Mesendoderm (in vitro differentiated cells): ENCODE results near the gene HABP2.
A peak's percentile ranks its signal among the peaks of the same experiment; 100 is the strongest.

Experiments
- DNase-seq: peaks from one replicate; pipeline ENCODE4 v3.0.0; 2013
- H2AK5ac ChIP-seq: 2 replicates; pipeline ENCODE4 v1.6.1; 2013; ENCODE audit warnings: low read length, inconsistent platforms
- H2BK120ac ChIP-seq: 2 replicates; pipeline ENCODE4 v1.6.1; 2013; ENCODE audit warnings: low read depth, mild to moderate bottlenecking, low read length, moderate library complexity, mixed read lengths
- H2BK15ac ChIP-seq: replicated peaks from 2 replicates; pipeline ENCODE4 v1.6.1; 2013; ENCODE audit warnings: low read depth, mild to moderate bottlenecking, moderate library complexity
- H2BK5ac ChIP-seq: 2 replicates; pipeline ENCODE4 v1.6.1; 2013; ENCODE audit warnings: low read length, inconsistent platforms
- H3K18ac ChIP-seq: 2 replicates; pipeline ENCODE4 v1.6.1; 2013; ENCODE audit warnings: mild to moderate bottlenecking, low read length, mixed read lengths
- H3K23ac ChIP-seq: one replicate; pipeline ENCODE4 v1.6.1; 2013; ENCODE audit warnings: low read length
- H3K27ac ChIP-seq: 2 replicates; pipeline ENCODE4 v1.5.1; 2013; ENCODE audit warnings: low read depth, mild to moderate bottlenecking, inconsistent platforms, low read length, moderate library complexity
- H3K27me3 ChIP-seq: 2 replicates; pipeline ENCODE4 v1.6.1; 2013; ENCODE audit warnings: low read length, control low read depth, mild to moderate bottlenecking, inconsistent platforms; ENCODE audit not compliant: insufficient read depth, poor library complexity
- H3K36me3 ChIP-seq: 2 replicates; pipeline ENCODE4 v1.6.1; 2013; ENCODE audit warnings: low read length, inconsistent platforms; ENCODE audit not compliant: control insufficient read depth, insufficient read depth
- H3K4ac ChIP-seq: one replicate; pipeline ENCODE4 v1.6.1; 2013; ENCODE audit warnings: low read depth, mild to moderate bottlenecking, low read length, moderate library complexity
- H3K4me1 ChIP-seq: 2 replicates; pipeline ENCODE4 v1.6.1; 2013; ENCODE audit warnings: low read depth, low read length, inconsistent platforms; ENCODE audit not compliant: control insufficient read depth
- H3K4me2 ChIP-seq: 2 replicates; pipeline ENCODE4 v1.6.1; 2013; ENCODE audit warnings: low read length
- H3K4me3 ChIP-seq: 2 replicates; pipeline ENCODE4 v1.5.1; 2013; ENCODE audit warnings: mild to moderate bottlenecking, low read length
- H3K56ac ChIP-seq: one replicate; pipeline ENCODE4 v1.6.1; 2013; ENCODE audit warnings: low read length
- H3K79me1 ChIP-seq: 2 replicates; pipeline ENCODE4 v1.6.1; 2013; ENCODE audit warnings: low read length, inconsistent platforms
- H3K79me2 ChIP-seq: 2 replicates; pipeline ENCODE4 v1.6.1; 2013; ENCODE audit warnings: mild to moderate bottlenecking, low read length; ENCODE audit not compliant: control insufficient read depth, insufficient read depth
- H3K9ac ChIP-seq: 2 replicates; pipeline ENCODE4 v1.6.1; 2013; ENCODE audit warnings: low read length, inconsistent platforms
- H4K5ac ChIP-seq: one replicate; pipeline ENCODE4 v1.6.1; 2013; ENCODE audit warnings: low read length
- H4K8ac ChIP-seq: one replicate; pipeline ENCODE4 v1.6.1; 2013; ENCODE audit warnings: low read depth, mild to moderate bottlenecking, control low read depth, low read length, moderate library complexity
- WGBS: extraction: QIAGEN DNeasy Blood & Tissue Kit; methylation state at CpG from one replicate; pipeline ENCODE4 v1.1.7; 2013; ENCODE audit warnings: low lambda C conversion rate, missing lambda C conversion rate; ENCODE audit not compliant: insufficient coverage; ENCODE audit errors: extremely low coverage; 5-methylcytosine and 5-hydroxymethylcytosine counted together

The HABP2 gene

DNA sequence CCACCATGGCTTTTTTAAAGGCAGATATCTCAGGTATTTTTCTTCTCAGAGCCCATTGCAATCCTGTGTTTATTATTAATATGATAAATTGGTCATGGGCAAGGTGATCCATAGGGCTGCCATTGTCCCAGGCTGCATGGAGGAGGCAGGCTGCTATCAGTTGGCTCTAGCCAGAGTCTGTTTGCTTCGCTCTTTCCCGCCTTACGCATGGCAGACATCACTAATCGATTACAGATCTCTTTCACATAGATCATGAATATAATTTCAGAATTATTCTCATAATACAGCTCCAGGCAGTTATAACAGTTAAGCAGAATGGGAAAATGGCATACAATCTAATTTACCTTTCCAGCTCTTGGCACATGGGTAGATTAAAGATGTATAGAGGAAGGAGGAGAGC is 30.4 kb upstream of the HABP2 start:
- Histone ChIP-seq H2BK15ac (no peak overlapping the region), H3K27me3 (no peaks in the 10 kb centered on the region), H3K4ac (no peak overlapping the region), H3K79me2 (no peaks in the 10 kb centered on the region), H3K36me3 (no peaks in the 10 kb centered on the region), H3K23ac (no peak overlapping the region), H2AK5ac (no peak overlapping the region), H3K9ac (no peak overlapping the region), H2BK5ac (no peak overlapping the region), H4K8ac (no peak overlapping the region), H3K79me1 (no peaks in the 10 kb centered on the region), H3K4me3 (no peak overlapping the region), H3K4me2 (no peak overlapping the region), H3K4me1 (no peaks in the 10 kb centered on the region), H3K18ac (no peak overlapping the region), H3K27ac (no peak overlapping the region), H3K56ac (no peak overlapping the region), H2BK120ac (no peak overlapping the region), H4K5ac (no peak overlapping the region)
- no CpG with 5 or more reads among the region's 4 CpGs for WGBS
- DNase-seq, result peak; percentile 44

DNA sequence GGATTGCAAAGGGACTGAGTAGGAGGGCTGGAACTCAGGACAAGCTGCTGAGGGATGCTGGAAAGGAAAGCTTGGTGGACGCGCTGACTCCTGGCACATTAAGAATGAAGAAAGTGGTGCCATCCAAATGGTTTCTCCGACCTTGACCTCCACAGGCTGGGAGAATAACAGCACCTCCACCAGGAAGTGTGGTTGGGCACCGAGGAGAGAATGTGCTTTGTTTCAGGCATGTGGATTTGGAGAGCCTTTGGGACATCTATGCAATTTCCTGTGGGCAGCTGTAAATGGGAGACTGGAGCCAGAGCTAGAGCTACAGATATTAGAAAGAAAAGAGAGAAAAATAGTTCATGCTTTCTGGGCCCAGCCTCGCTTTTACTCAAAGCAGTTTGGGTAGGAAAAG is 29.8 kb upstream of the HABP2 start:
- no peak overlapping the region for H3K23ac ChIP-seq
- H2AK5ac ChIP-seq, result no peak overlapping the region
- no peak overlapping the region for H3K4ac ChIP-seq
- H3K79me2 ChIP-seq, result no peaks in the 10 kb centered on the region
- whole genome bisulfite sequencing, result no CpG with 5 or more reads among the region's 5 CpGs
- no peak overlapping the region for H3K56ac ChIP-seq
- no peaks in the 10 kb centered on the region for H3K36me3 ChIP-seq
- no peak overlapping the region for H3K4me2 ChIP-seq
- peak; percentile 16 for DNase-seq
- H4K5ac ChIP-seq, result no peak overlapping the region
- H3K79me1 ChIP-seq, result no peaks in the 10 kb centered on the region
- H3K4me1 ChIP-seq, result no peaks in the 10 kb centered on the region
- no peak overlapping the region for H4K8ac ChIP-seq
- H3K18ac ChIP-seq, result no peak overlapping the region
- H2BK120ac ChIP-seq, result no peak overlapping the region
- H2BK5ac ChIP-seq, result no peak overlapping the region
- no peak overlapping the region for H3K9ac ChIP-seq
- H3K4me3 ChIP-seq, result no peak overlapping the region
- H2BK15ac ChIP-seq, result no peak overlapping the region
- H3K27ac ChIP-seq, result no peak overlapping the region
- no peaks in the 10 kb centered on the region for H3K27me3 ChIP-seq

- DNase-seq, result no peak
- no peak overlapping the region for H3K4ac ChIP-seq
- no peak overlapping the region for H3K4me3 ChIP-seq
- H3K56ac ChIP-seq, result no peak overlapping the region
- H3K4me1 ChIP-seq, result no peaks in the 10 kb centered on the region
- no peak overlapping the region for H2AK5ac ChIP-seq
- no peaks in the 10 kb centered on the region for H3K79me1 ChIP-seq
- H3K9ac ChIP-seq, result no peak overlapping the region
- no peak overlapping the region for H4K5ac ChIP-seq
- H3K27ac ChIP-seq, result no peak overlapping the region
- H3K36me3 ChIP-seq, result no peaks in the 10 kb centered on the region
- H3K4me2 ChIP-seq, result no peak overlapping the region
- no CpG with 5 or more reads among the region's 1 CpG for WGBS
- no peak overlapping the region for H2BK120ac ChIP-seq
- no peak overlapping the region for H2BK15ac ChIP-seq
- H3K18ac ChIP-seq, result no peak overlapping the region
- no peaks in the 10 kb centered on the region for H3K27me3 ChIP-seq
- no peak overlapping the region for H3K23ac ChIP-seq
- H2BK5ac ChIP-seq, result no peak overlapping the region
- no peak overlapping the region for H4K8ac ChIP-seq
- no peaks in the 10 kb centered on the region for H3K79me2 ChIP-seq
Measured at GRCh38 chr10:113523628-113524027, 29.2 kb upstream of the HABP2 start.

- Histone ChIP-seq H3K79me2 (no peaks in the 10 kb centered on the region), H3K36me3 (no peaks in the 10 kb centered on the region), H3K23ac (no peak overlapping the region), H3K4me1 (no peaks in the 10 kb centered on the region), H3K79me1 (no peaks in the 10 kb centered on the region), H3K56ac (no peak overlapping the region), H2BK5ac (no peak overlapping the region), H3K27me3 (no peaks in the 10 kb centered on the region), H4K5ac (no peak overlapping the region), H3K4ac (no peak overlapping the region), H3K18ac (no peak overlapping the region), H3K4me3 (no peak overlapping the region), H2AK5ac (no peak overlapping the region), H2BK15ac (no peak overlapping the region), H3K27ac (no peak overlapping the region), H3K9ac (no peak overlapping the region), H4K8ac (no peak overlapping the region), H3K4me2 (no peak overlapping the region), H2BK120ac (no peak overlapping the region)
- DNase-seq, result peak; percentile 91
- WGBS, result no CpG with 5 or more reads among the region's 3 CpGs
Measured at GRCh38 chr10:113524120-113524519, 28.7 kb upstream of the HABP2 start.

DNA sequence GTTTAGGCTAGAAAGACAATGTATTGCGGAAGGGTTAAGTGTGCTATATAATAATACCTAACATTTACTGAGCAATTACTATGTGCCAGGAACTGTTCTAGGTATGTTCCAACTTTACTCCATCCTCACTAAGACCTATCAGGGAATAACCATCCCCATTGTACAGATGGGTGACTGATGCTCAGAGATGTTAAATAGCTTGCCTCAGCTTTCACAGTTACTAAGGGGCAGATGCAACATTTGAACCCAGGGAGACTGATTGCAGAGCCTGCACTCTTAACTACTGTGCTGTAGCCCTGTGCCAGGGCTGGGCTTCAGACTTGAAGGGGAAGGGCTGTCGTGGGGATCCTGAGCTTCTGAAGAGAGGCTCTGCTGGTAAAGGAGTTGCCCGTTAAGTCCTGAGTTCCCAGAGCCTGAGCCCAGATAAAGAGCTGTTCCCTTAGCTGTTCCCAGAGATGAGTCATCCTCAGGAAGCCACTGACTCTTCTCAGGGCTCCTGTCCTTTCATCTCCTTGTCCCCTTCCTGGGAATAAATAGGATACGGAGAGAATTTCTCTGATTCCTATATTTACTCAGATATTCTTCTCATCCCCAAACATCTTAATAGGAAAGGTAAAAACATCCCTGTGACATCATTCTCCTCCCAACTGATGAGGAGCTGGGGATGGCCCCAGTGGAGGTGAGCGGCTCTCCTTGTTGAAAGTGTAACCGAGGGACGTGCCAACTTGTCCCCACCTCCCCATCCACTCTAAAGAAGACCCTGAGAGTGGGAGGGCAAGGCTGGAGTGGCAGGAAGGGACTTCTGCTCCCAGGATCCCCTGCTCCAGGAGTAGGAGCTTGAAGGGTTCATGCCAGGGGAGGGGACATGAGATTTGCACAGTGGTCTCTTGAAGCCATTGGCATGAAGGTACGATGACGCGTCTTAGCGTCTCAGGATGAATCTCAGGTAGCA is 28.0 kb upstream of the HABP2 start:
- Histone ChIP-seq H3K4me3 (no peak overlapping the region), H3K9ac (no peak overlapping the region), H2AK5ac (no peak overlapping the region), H3K56ac (no peak overlapping the region), H3K4me2 (no peak overlapping the region), H2BK15ac (no peak overlapping the region), H3K4ac (no peak overlapping the region), H3K79me2 (no peaks in the 10 kb centered on the region), H3K27me3 (no peaks in the 10 kb centered on the region), H2BK5ac (no peak overlapping the region), H3K79me1 (no peaks in the 10 kb centered on the region), H4K5ac (no peak overlapping the region), H4K8ac (no peak overlapping the region), H3K23ac (no peak overlapping the region), H3K36me3 (no peaks in the 10 kb centered on the region), H3K4me1 (no peaks in the 10 kb centered on the region), H3K18ac (no peak overlapping the region), H2BK120ac (no peak overlapping the region), H3K27ac (no peak overlapping the region)
- WGBS, result no CpG with 5 or more reads among the region's 11 CpGs
- peak; percentile 58 for DNase-seq

DNA sequence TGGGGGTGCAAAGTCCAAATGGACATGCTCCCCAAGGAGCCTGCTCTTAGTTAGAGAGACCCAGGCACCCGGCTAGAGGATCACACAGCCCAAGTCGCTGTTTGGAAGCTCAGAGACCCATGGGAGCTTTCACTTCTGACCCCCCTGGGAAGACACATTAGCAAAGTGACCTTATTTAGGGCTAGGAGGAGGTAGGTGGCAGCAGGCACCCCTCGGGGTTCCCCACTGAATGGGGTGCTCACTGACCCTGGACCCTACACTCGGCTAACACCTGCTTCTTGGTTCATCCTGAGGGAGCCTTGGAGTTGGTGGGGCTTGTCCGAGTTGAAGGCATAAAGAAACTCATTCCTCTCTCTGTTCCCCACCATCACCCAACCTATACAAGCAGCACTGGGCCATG is 27.1 kb upstream of the HABP2 start:
- Histone ChIP-seq H3K4me1 (no peaks in the 10 kb centered on the region), H4K5ac (no peak overlapping the region), H2BK5ac (no peak overlapping the region), H2BK120ac (no peak overlapping the region), H3K4ac (no peak overlapping the region), H3K79me2 (no peaks in the 10 kb centered on the region), H3K4me2 (no peak overlapping the region), H3K4me3 (no peak overlapping the region), H4K8ac (no peak overlapping the region), H3K23ac (no peak overlapping the region), H3K27me3 (no peaks in the 10 kb centered on the region), H3K9ac (no peak overlapping the region), H3K79me1 (no peaks in the 10 kb centered on the region), H2BK15ac (no peak overlapping the region), H3K36me3 (no peaks in the 10 kb centered on the region), H3K18ac (no peak overlapping the region), H3K56ac (no peak overlapping the region), H3K27ac (no peak overlapping the region), H2AK5ac (no peak overlapping the region)
- no peak for DNase-seq
- WGBS, result no CpG with 5 or more reads among the region's 5 CpGs
